Measurements from ENCODE around the gene GPR137B.

Gene GPR137B

GRCh38 chr1:236142253-236143103 is at the start of gene GPR137B:
TSS of gene GPR137B (plus strand) at chr1:236142539. CDS start at chr1:236142623, 84 bp downstream.
- DNase-seq, result peak; percentile 81

GRCh38 chr1:236092899-236093298 is 49.4 kb upstream of the GPR137B start:
- DNase-seq, result no peak

GRCh38 chr1:236095705-236096520 is 46.4 kb upstream of the GPR137B start:
- DNase-seq, result no peak

- peak; percentile 51 for DNase-seq
These were observed 45.5 kb upstream of the GPR137B start for GRCh38 chr1:236096660-236097482.

- DNase-seq, result no peak
These were observed 44.1 kb upstream of the GPR137B start for GRCh38 chr1:236098267-236098666.

GRCh38 chr1:236099355-236099974 is 42.9 kb upstream of the GPR137B start:
- DNase-seq, result no peak

- no peak for DNase-seq
These were observed 41.5 kb upstream of the GPR137B start for GRCh38 chr1:236100799-236101198.

GRCh38 chr1:236101233-236102200 is 40.8 kb upstream of the GPR137B start:
- no peak for DNase-seq

- DNase-seq, result no peak
These were observed 39.7 kb upstream of the GPR137B start for GRCh38 chr1:236102611-236103010.

- no peak for DNase-seq
These were observed 39.3 kb upstream of the GPR137B start for GRCh38 chr1:236103059-236103458.

GRCh38 chr1:236103646-236104218 is 38.6 kb upstream of the GPR137B start:
- peak; percentile 80 for DNase-seq

- no peak for DNase-seq
These were observed 35.0 kb upstream of the GPR137B start for GRCh38 chr1:236107121-236107907.

- DNase-seq, result peak; percentile 46
These were observed 34.2 kb upstream of the GPR137B start for GRCh38 chr1:236108027-236108648.

GRCh38 chr1:236110137-236110536 is 32.2 kb upstream of the GPR137B start:
- DNase-seq, result no peak

GRCh38 chr1:236111527-236112331 is 30.6 kb upstream of the GPR137B start:
- DNase-seq, result no peak

- no peak for DNase-seq
These were observed 30.1 kb upstream of the GPR137B start for GRCh38 chr1:236112332-236112627.

- no peak for DNase-seq
These were observed 28.9 kb upstream of the GPR137B start for GRCh38 chr1:236113324-236114032.

- no peak for DNase-seq
These were observed 28.1 kb upstream of the GPR137B start for GRCh38 chr1:236114076-236114747.
